HG03025 (cell line): Measurements from ENCODE around the gene NXT2.
"Not testable (repeated sequence)": the region's sequence is repeated elsewhere in the genome, so short reads cannot be mapped to it uniquely, and the experiment has no call there.

Experiments
- ATAC-seq: cut with Tn5 transposase; IDR thresholded peaks from one replicate; pipeline ENCODE4 v1.9.1; 2021; ENCODE audit warnings: mild to moderate bottlenecking, moderate library complexity; ENCODE audit not compliant: unreplicated experiment, low FRiP score

Gene NXT2

GRCh38 chrX:109536439-109537323 lies at the start of gene NXT2:
TSS of gene NXT2 (plus strand) at chrX:109536844. CDS start at chrX:109537007, 163 bp downstream.
- peak; percentile 99 for ATAC-seq

GRCh38 chrX:109487640-109488039 lies 49.0 kb upstream of the NXT2 start:
- ATAC-seq: no peak

GRCh38 chrX:109489174-109489573 lies 47.5 kb upstream of the NXT2 start:
- no peak for ATAC-seq

GRCh38 chrX:109498434-109498833 lies 38.2 kb upstream of the NXT2 start:
- no peak for ATAC-seq

- no peak for ATAC-seq
These were observed 35.5 kb upstream of the NXT2 start for GRCh38 chrX:109501176-109501575.

- ATAC-seq: no peak
These were observed 27.7 kb upstream of the NXT2 start for GRCh38 chrX:109508915-109509314.

- ATAC-seq: no peak
These were observed 25.5 kb upstream of the NXT2 start for GRCh38 chrX:109511113-109511512.

GRCh38 chrX:109519001-109519400 lies 17.6 kb upstream of the NXT2 start:
- ATAC-seq: no peak

- ATAC-seq: no peak
These were observed 3.6 kb upstream of the NXT2 start for GRCh38 chrX:109533005-109533404.

GRCh38 chrX:109533631-109534030 lies 3.0 kb upstream of the NXT2 start:
- ATAC-seq: no peak

- ATAC-seq: no peak
These were observed 1.7 kb upstream of the NXT2 start for GRCh38 chrX:109534933-109535332.

GRCh38 chrX:109535578-109535977 lies 1.1 kb upstream of the NXT2 start:
- no peak for ATAC-seq

GRCh38 chrX:109537324-109537665 lies 651 bp downstream of the NXT2 start:
- ATAC-seq: no peak

GRCh38 chrX:109539007-109539406 lies 2.4 kb downstream of the NXT2 start:
- ATAC-seq: not testable (repeated sequence)

- ATAC-seq: no peak
These were observed 17.2 kb downstream of the NXT2 start for GRCh38 chrX:109553862-109554261.

GRCh38 chrX:109576083-109576482 lies 39.4 kb downstream of the NXT2 start:
- not testable (repeated sequence) for ATAC-seq

- ATAC-seq: no peak
These were observed 40.4 kb downstream of the NXT2 start for GRCh38 chrX:109577055-109577454.

- no peak for ATAC-seq
These were observed 42.3 kb downstream of the NXT2 start for GRCh38 chrX:109578916-109579315.

GRCh38 chrX:109585488-109585887 lies 48.8 kb downstream of the NXT2 start:
- ATAC-seq: no peak

GRCh38 chrX:109590176-109590575 lies 53.5 kb downstream of the NXT2 start:
- no peak for ATAC-seq
